ENCODE measurements around the gene NCF2. TPM values are rescaled to one million over a fixed set of nuclear protein-coding genes. Genes with fewer than 3 reads are reported as not detected.

NCF2 gene
- total RNA-seq, 3 donors from 2014 or later (not counting 1 experiment from before 2014, with no cell fraction given), result 10.4 to 21.7 (median 14.8) TPM

GRCh38 chr1:183580281-183580682 lies 10.0 kb downstream of the NCF2 start:
- Histone ChIP-seq H3K4me1 (ENCODE audit: control insufficient read depth, insufficient read depth, low read length) (peaks cover 21% of the 10 kb centered on the region), H3K36me3 (ENCODE audit: control insufficient read depth, insufficient read depth, low read length) (no peaks in the 10 kb centered on the region), H3K27ac (ENCODE audit: low read length) (no peak overlapping the region), H3K27me3 (ENCODE audit: control insufficient read depth, insufficient read depth, low read length) (no peaks in the 10 kb centered on the region), H3K4me3 (ENCODE audit: low read length) (no peak overlapping the region), H3K9me3 (ENCODE audit: control insufficient read depth, insufficient read depth, low read length) (no peaks in the 10 kb centered on the region)
- H3K4me1 Mint-ChIP-seq, result peaks cover 10% of the 10 kb centered on the region in 2 donors
- H3K36me3 Mint-ChIP-seq, result no peaks in the 10 kb centered on the region
- 12% methylated on average over 8 of the region's 8 CpGs for WGBS (ENCODE audit: insufficient coverage)
- no peaks in the 10 kb centered on the region for H3K9me3 Mint-ChIP-seq
- DNase-seq, result peak in 1 of 2 donors; percentile 28
- intact Hi-C loops (cut with micrococcal nuclease), result no loop called here
- ATAC-seq, result peak; percentile 47 to 76 (median 53)
- TF ChIP-seq, protein P1, sequence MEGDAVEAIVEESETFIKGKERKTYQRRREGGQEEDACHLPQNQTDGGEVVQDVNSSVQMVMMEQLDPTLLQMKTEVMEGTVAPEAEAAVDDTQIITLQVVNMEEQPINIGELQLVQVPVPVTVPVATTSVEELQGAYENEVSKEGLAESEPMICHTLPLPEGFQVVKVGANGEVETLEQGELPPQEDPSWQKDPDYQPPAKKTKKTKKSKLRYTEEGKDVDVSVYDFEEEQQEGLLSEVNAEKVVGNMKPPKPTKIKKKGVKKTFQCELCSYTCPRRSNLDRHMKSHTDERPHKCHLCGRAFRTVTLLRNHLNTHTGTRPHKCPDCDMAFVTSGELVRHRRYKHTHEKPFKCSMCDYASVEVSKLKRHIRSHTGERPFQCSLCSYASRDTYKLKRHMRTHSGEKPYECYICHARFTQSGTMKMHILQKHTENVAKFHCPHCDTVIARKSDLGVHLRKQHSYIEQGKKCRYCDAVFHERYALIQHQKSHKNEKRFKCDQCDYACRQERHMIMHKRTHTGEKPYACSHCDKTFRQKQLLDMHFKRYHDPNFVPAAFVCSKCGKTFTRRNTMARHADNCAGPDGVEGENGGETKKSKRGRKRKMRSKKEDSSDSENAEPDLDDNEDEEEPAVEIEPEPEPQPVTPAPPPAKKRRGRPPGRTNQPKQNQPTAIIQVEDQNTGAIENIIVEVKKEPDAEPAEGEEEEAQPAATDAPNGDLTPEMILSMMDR (IDR thresholded peaks at IDR 0.05), result no peak
- H3K27ac Mint-ChIP-seq, result peak overlapping the region in 1 of 2 donors; percentile 35
- peak overlapping the region; percentile 31 for H3K4me3 Mint-ChIP-seq
- no peaks in the 10 kb centered on the region for H3K27me3 Mint-ChIP-seq (ENCODE audit: low read depth in 2 of 2)

- H3K4me3 Mint-ChIP-seq, result no peak overlapping the region
- Histone ChIP-seq H3K27me3 (ENCODE audit: control insufficient read depth, insufficient read depth, low read length) (no peaks in the 10 kb centered on the region), H3K9me3 (ENCODE audit: control insufficient read depth, insufficient read depth, low read length) (no peaks in the 10 kb centered on the region), H3K4me3 (ENCODE audit: low read length) (no peak overlapping the region), H3K4me1 (ENCODE audit: control insufficient read depth, insufficient read depth, low read length) (peaks cover 21% of the 10 kb centered on the region), H3K36me3 (ENCODE audit: control insufficient read depth, insufficient read depth, low read length) (no peaks in the 10 kb centered on the region), H3K27ac (ENCODE audit: low read length) (no peak overlapping the region)
- no peaks in the 10 kb centered on the region for H3K27me3 Mint-ChIP-seq (ENCODE audit: low read depth in 2 of 2)
- intact Hi-C loops (cut with micrococcal nuclease), result no loop called here
- 94% methylated on average over 2 of the region's 2 CpGs for WGBS (ENCODE audit: insufficient coverage)
- H3K9me3 Mint-ChIP-seq, result no peaks in the 10 kb centered on the region
- ATAC-seq, result no peak
- H3K4me1 Mint-ChIP-seq, result peaks cover 10% of the 10 kb centered on the region in 2 donors
- H3K36me3 Mint-ChIP-seq, result no peaks in the 10 kb centered on the region
- no peak for DNase-seq
- H3K27ac Mint-ChIP-seq, result no peak overlapping the region
- TF ChIP-seq, protein P1 (IDR thresholded peaks at IDR 0.05), result no peak
Measured at GRCh38 chr1:183578856-183579255, 11.4 kb downstream of the NCF2 start.

GRCh38 chr1:183577897-183578465 lies 12.3 kb downstream of the NCF2 start:
- no peaks in the 10 kb centered on the region for H3K27me3 ChIP-seq (ENCODE audit: control insufficient read depth, insufficient read depth, low read length)

More at GRCh38 chr1:183577897-183578465, 12.3 kb downstream of the NCF2 start:
- Mint-ChIP-seq H3K36me3 (no peaks in the 10 kb centered on the region), H3K9me3 (no peaks in the 10 kb centered on the region), H3K4me1 (peaks cover 10% of the 10 kb centered on the region in 2 donors), H3K27me3 (ENCODE audit: low read depth in 2 of 2) (no peaks in the 10 kb centered on the region), H3K4me3 (no peak overlapping the region), H3K27ac (no peak overlapping the region)
- WGBS (ENCODE audit: insufficient coverage), result 51% methylated on average over 7 of the region's 7 CpGs
- Histone ChIP-seq H3K36me3 (ENCODE audit: control insufficient read depth, insufficient read depth, low read length) (no peaks in the 10 kb centered on the region), H3K4me3 (ENCODE audit: low read length) (no peak overlapping the region), H3K4me1 (ENCODE audit: control insufficient read depth, insufficient read depth, low read length) (peaks cover 21% of the 10 kb centered on the region), H3K27ac (ENCODE audit: low read length) (no peak overlapping the region), H3K9me3 (ENCODE audit: control insufficient read depth, insufficient read depth, low read length) (no peaks in the 10 kb centered on the region)
- TF ChIP-seq, protein P1 (IDR thresholded peaks at IDR 0.05), result no peak
- DNase-seq (no peak), ATAC-seq (no peak)
- intact Hi-C loops (cut with micrococcal nuclease), result no loop called here
